Glutamatergic neuron (in vitro differentiated cells): ENCODE data around the gene CKAP2L. TPM values are rescaled to one million over a fixed set of nuclear protein-coding genes. Genes with fewer than 3 reads are reported as not detected.

ENCODE experiments used
- DNase-seq: peaks from one replicate; pipeline ENCODE4 v3.0.0; 2022
- H3K27ac Mint-ChIP-seq: one replicate; pipeline ENCODE4 v1.8.0; 2020; ENCODE audit warnings: mild to moderate bottlenecking, mixed read lengths, inconsistent platforms; ENCODE audit not compliant: unreplicated experiment
- H3K27me3 Mint-ChIP-seq: one replicate; pipeline ENCODE4 v1.8.0; 2020; ENCODE audit warnings: mild to moderate bottlenecking, moderate library complexity, mixed read lengths, inconsistent platforms; ENCODE audit not compliant: unreplicated experiment
- H3K36me3 Mint-ChIP-seq: one replicate; pipeline ENCODE4 v1.8.0; 2020; ENCODE audit warnings: mild to moderate bottlenecking, mixed read lengths, inconsistent platforms; ENCODE audit not compliant: unreplicated experiment
- H3K4me1 Mint-ChIP-seq: one replicate; pipeline ENCODE4 v1.8.0; 2020; ENCODE audit warnings: mild to moderate bottlenecking, low read depth, mixed read lengths, inconsistent platforms; ENCODE audit not compliant: unreplicated experiment
- H3K4me3 Mint-ChIP-seq: one replicate; pipeline ENCODE4 v1.8.0; 2020; ENCODE audit warnings: mild to moderate bottlenecking, mixed read lengths, inconsistent platforms; ENCODE audit not compliant: unreplicated experiment
- H3K9me3 Mint-ChIP-seq: one replicate; pipeline ENCODE4 v1.8.0; 2020; ENCODE audit warnings: mild to moderate bottlenecking, moderate library complexity, mixed read lengths, inconsistent platforms; ENCODE audit not compliant: unreplicated experiment
- CTCF ChIP-seq: fragments of 200-600 bp; sonication (generic); IDR thresholded peaks from one replicate; pipeline ENCODE4 v1.5.0; 2021; ENCODE audit not compliant: partially characterized antibody, unreplicated experiment
- total RNA-seq: library from RNA; stranded (reverse); fragmentation: NEBNext Ultra II Directional; extraction: Animal tissue kit (Norgen Biotek cat#: 25700); gene quantifications from one replicate; pipeline ENCODE4 v1.2.1, GENCODE V29; 2021; ENCODE audit not compliant: unreplicated experiment

Gene CKAP2L
- total RNA-seq, 1 donor from 2014 or later = 3.3 TPM

GRCh38 chr2:112731479-112731878, 32.9 kb downstream of the CKAP2L start:
- peaks cover 1% of the 10 kb centered on the region for H3K9me3 Mint-ChIP-seq
- DNase-seq = no peak
- H3K4me3 Mint-ChIP-seq = no peak overlapping the region
- no peaks in the 10 kb centered on the region for H3K36me3 Mint-ChIP-seq
- TF ChIP-seq CTCF = no peak
- no peaks in the 10 kb centered on the region for H3K4me1 Mint-ChIP-seq
- no peak overlapping the region for H3K27ac Mint-ChIP-seq
- peaks cover 3% of the 10 kb centered on the region for H3K27me3 Mint-ChIP-seq

DNA sequence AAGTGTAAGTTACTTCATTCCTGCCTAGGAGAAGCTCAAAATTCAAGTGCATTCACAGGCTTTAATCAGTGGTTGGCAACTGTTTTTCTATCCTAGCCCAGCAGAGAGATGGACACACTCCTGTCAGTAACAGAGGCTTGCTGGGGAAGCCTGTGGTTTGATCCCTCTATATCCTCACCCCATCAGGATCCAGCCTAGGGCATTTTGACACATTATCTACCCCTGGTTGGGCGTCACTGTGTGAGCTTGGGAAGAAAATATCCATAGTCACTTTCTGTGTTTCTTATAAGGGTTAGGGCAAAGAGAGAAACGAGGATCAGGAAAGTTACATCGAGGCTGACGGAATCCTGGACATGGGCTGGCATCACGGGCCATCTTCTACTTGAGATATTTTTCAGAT, 33.6 kb downstream of the CKAP2L start:
- no peak overlapping the region for H3K27ac Mint-ChIP-seq
- peaks cover 1% of the 10 kb centered on the region for H3K9me3 Mint-ChIP-seq
- H3K4me3 Mint-ChIP-seq = no peak overlapping the region
- H3K27me3 Mint-ChIP-seq = peaks cover 3% of the 10 kb centered on the region
- no peaks in the 10 kb centered on the region for H3K4me1 Mint-ChIP-seq
- DNase-seq = no peak
- no peaks in the 10 kb centered on the region for H3K36me3 Mint-ChIP-seq
- no peak for TF ChIP-seq CTCF

- no peaks in the 10 kb centered on the region for H3K4me1 Mint-ChIP-seq
- no peak for TF ChIP-seq CTCF
- H3K36me3 Mint-ChIP-seq = no peaks in the 10 kb centered on the region
- H3K4me3 Mint-ChIP-seq = no peak overlapping the region
- H3K27ac Mint-ChIP-seq = no peak overlapping the region
- H3K27me3 Mint-ChIP-seq = peaks cover 3% of the 10 kb centered on the region
- H3K9me3 Mint-ChIP-seq = peaks cover 1% of the 10 kb centered on the region
- no peak for DNase-seq
These were observed 34.2 kb downstream of the CKAP2L start for GRCh38 chr2:112730216-112730615.

DNA sequence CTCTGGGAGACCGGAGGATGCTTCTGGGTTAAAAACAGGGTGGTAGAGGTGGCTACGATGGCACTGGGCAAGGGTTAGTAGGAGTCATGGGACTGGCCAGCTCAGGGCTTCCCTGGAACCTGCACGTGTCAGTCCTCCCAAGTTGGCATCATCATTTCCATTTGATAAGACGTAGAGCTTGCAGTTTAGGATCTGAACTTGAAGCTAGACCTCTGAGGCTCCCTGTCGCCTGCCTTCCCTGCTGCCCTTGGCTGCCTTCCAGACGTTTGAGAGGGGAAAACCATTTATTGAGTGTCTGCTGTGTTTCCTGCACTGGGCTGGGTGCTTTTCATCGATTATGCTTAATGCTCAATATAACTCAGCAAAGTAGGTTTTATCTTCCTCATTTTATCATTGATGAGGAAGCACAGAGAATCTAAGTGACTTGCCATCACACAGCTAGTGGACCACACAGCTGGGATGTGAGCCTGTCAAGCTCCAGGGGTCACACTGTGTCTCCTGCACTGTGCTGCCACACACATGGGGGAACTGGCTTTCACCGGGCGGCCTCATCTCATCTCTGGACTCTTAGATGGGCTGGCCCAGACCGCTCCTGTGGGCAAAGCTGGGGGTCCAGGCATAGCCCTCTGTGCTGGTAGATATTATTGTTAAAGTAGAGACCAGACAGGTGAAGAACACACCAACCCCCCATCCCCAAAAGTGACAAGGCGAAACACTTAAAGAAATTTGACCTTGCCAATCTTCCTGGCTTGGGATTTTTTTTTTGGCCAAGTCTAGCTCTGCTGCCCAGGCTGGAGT, 35.8 kb downstream of the CKAP2L start:
- TF ChIP-seq CTCF = no peak
- DNase-seq = no peak
- Mint-ChIP-seq H3K9me3 (peaks cover 1% of the 10 kb centered on the region), H3K36me3 (no peaks in the 10 kb centered on the region), H3K27me3 (peaks cover 3% of the 10 kb centered on the region), H3K27ac (no peak overlapping the region), H3K4me3 (no peak overlapping the region), H3K4me1 (no peaks in the 10 kb centered on the region)

DNA sequence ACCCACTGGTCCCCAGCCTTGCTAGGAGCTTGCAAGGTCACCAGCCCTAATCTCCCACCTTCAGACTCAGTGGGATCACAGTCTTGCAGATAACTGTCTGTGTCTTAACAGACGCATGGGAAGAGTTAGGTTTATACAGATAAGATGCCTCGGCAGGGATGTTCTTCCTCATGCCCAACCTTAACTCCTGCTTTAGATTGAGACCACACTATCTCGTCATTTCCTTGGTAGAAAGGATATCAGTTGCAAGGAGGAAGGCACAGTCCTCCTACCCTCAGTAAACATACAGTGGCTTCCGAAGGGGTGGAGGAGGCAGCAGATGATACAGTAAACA, 36.4 kb downstream of the CKAP2L start:
- Mint-ChIP-seq H3K27me3 (peaks cover 3% of the 10 kb centered on the region), H3K4me1 (no peaks in the 10 kb centered on the region), H3K36me3 (no peaks in the 10 kb centered on the region), H3K4me3 (no peak overlapping the region), H3K27ac (no peak overlapping the region), H3K9me3 (peaks cover 1% of the 10 kb centered on the region)
- DNase-seq = no peak
- no peak for TF ChIP-seq CTCF
